ENCODE measurements around the gene KRT84. TPM values are rescaled to one million over a fixed set of nuclear protein-coding genes. Genes with fewer than 3 reads are reported as not detected.

KRT84 gene
- total RNA-seq, 5 donors from 2014 or later (not counting 1 experiment from before 2014, with no cell fraction given) = not detected

DNA sequence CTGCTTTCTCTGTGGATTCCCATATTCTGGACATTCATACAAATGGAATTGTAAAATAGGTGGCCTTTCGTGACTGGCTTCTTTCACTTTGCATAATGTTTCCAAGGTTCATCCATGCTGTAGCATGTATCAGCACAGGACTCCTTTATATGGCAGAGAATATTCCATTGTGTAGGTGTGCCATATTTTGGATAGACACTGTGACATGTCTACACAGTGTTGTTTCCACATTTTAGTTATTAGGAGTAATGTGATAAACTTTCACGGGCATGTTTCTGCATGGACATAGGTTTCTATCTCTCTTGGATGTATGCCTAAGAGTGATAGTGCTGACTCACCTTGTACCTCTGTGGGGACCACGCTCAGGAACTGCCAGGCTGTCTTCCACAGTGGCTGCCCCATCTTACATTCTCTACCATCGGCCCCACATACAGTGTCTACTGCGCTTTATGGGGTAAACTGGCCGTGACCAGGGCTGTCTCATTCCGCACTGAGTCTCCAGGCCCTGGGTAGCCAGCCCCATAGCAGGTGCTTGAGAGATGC is 7.1 kb upstream of the KRT84 start:
- Histone ChIP-seq H3K27me3 (replicated peaks in 1 of 2; ENCODE audit: control insufficient read depth in 2 of 2, extremely low read depth in 1 of 2, insufficient read depth in 2 of 2, low read length in 1 of 2) (peaks cover 3 to 49% of the 10 kb centered on the region in 2 experiments), H3K4me3 (ENCODE audit: control insufficient read depth in 1 of 2, extremely low read depth in 1 of 2, low read length in 1 of 2) (no peak overlapping the region), H3K9me3 (no peaks in the 10 kb centered on the region), H3K36me3 (ENCODE audit: control insufficient read depth in 2 of 2, extremely low read depth in 1 of 2, insufficient read depth in 1 of 2, low read length in 1 of 2) (no peaks in the 10 kb centered on the region), H3K4me1 (ENCODE audit: control insufficient read depth in 1 of 2, extremely low read depth in 1 of 2, insufficient read depth in 2 of 2, low read length in 2 of 2) (no peaks in the 10 kb centered on the region), H3K27ac (ENCODE audit: low read length) (no peak overlapping the region)
- H3K4me1 Mint-ChIP-seq = no peaks in the 10 kb centered on the region
- POLR2A ChIA-PET = no interaction called here
- WGBS (ENCODE audit: insufficient coverage) = 67% methylated on average over 2 of the region's 7 CpGs
- no peak overlapping the region for H3K27ac Mint-ChIP-seq
- H3K4me3 Mint-ChIP-seq = no peak overlapping the region
- H3K27me3 Mint-ChIP-seq = peaks cover 17 to 18% of the 10 kb centered on the region in 2 donors
- CTCF ChIA-PET = no interaction called here
- DNase-seq (no peak), ATAC-seq (replicated peaks in 1 of 4) (no peak)
- H3K9me3 Mint-ChIP-seq = no peaks in the 10 kb centered on the region
- H3K36me3 Mint-ChIP-seq = no peaks in the 10 kb centered on the region

DNA sequence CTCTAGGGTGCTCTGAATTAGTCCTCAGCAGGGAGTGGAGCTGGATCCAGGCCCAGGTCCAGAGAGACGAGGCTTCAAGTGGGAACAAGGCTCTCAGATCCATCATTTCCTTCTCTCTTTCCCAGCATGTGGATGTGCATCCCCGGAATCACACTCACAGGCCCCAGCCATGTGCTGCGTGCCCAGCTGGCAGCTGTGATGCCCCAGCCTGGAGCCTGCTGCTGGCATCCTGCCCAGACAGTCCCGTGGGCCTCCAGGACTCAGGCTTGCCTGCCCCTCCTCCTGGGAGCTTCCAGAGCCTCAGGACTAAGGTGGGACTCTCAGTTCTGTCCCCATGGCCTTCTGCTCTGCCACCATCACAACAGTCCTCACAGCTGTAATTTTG is 6.2 kb upstream of the KRT84 start:
- DNase-seq = no peak
- Mint-ChIP-seq H3K4me1 (no peaks in the 10 kb centered on the region), H3K27me3 (peaks cover 14% of the 10 kb centered on the region in 2 donors), H3K27ac (no peak overlapping the region), H3K4me3 (no peak overlapping the region), H3K36me3 (no peaks in the 10 kb centered on the region), H3K9me3 (no peaks in the 10 kb centered on the region)
- POLR2A ChIA-PET = no interaction called here
- peaks cover 3 to 45% of the 10 kb centered on the region in 2 experiments for H3K27me3 ChIP-seq (replicated peaks in 1 of 2; ENCODE audit: control insufficient read depth in 2 of 2, extremely low read depth in 1 of 2, insufficient read depth in 2 of 2, low read length in 1 of 2)
- no peaks in the 10 kb centered on the region for H3K36me3 ChIP-seq (ENCODE audit: control insufficient read depth in 2 of 2, extremely low read depth in 1 of 2, insufficient read depth in 1 of 2, low read length in 1 of 2)
- CTCF ChIA-PET = no interaction called here
- no peaks in the 10 kb centered on the region for H3K9me3 ChIP-seq
- no peaks in the 10 kb centered on the region for H3K4me1 ChIP-seq (ENCODE audit: control insufficient read depth in 1 of 2, extremely low read depth in 1 of 2, insufficient read depth in 2 of 2, low read length in 2 of 2)
- no peak for ATAC-seq (replicated peaks in 1 of 4)
- H3K4me3 ChIP-seq (ENCODE audit: control insufficient read depth in 1 of 2, extremely low read depth in 1 of 2, low read length in 1 of 2) = no peak overlapping the region
- no peak overlapping the region for H3K27ac ChIP-seq (ENCODE audit: low read length)
- WGBS (ENCODE audit: insufficient coverage) = 68% methylated on average over 4 of the region's 4 CpGs

DNA sequence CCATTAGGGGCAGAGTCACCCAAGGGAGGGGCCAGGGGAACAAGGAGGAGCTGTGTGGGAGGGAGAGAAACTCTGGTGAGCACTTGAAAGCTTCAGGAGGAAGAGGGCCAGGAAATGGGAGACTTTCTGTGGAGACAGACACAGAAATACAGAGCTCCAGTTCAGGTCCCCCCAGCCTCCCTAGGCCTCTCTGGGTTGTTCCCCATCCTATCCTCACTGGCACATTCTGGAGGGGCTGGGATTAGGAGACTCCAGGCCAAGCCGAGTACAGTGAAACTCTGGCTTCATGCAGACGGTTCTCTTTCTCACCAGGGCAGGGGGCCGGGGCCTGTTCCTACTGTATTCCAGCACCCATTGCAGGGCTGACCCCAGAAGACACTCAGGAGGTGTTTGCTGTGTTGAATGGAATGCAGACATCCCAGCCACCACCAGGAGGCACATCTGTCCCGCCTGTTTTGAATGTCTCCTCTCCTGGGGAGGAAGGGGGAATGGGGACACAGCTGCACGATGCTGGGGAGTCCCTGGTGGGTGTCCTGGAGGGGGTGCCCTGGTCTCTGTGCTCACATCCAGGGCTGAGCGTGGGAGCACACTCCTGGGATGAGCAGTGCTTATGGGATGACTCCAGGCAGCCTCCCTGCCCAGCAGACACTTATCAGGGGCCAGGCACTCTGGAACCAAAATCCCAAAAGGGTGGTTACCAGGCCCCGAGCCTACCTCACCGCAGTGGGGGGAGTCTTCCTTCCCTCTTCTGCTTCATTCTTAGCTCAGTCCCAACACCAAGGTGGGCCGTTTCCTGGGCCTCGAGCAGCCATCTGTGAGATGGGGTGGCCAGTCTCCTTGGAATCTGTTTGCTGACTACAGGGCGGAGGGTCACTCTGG is 5.5 kb upstream of the KRT84 start:
- no peaks in the 10 kb centered on the region for H3K36me3 ChIP-seq (ENCODE audit: control insufficient read depth in 2 of 2, extremely low read depth in 1 of 2, insufficient read depth in 1 of 2, low read length in 1 of 2)
- H3K9me3 ChIP-seq = no peaks in the 10 kb centered on the region
- ChIA-PET CTCF (no interaction called here), POLR2A (no interaction called here)
- Mint-ChIP-seq H3K27me3 (peaks cover 13 to 14% of the 10 kb centered on the region in 2 donors), H3K4me1 (no peaks in the 10 kb centered on the region), H3K9me3 (no peaks in the 10 kb centered on the region), H3K36me3 (no peaks in the 10 kb centered on the region), H3K4me3 (no peak overlapping the region), H3K27ac (no peak overlapping the region)
- WGBS (ENCODE audit: insufficient coverage) = 86% methylated on average over 2 of the region's 11 CpGs
- DNase-seq = peak in 3 of 35 experiments; percentile 5 to 34 (median 6)
- no peaks in the 10 kb centered on the region for H3K4me1 ChIP-seq (ENCODE audit: control insufficient read depth in 1 of 2, extremely low read depth in 1 of 2, insufficient read depth in 2 of 2, low read length in 2 of 2)
- no peak overlapping the region for H3K4me3 ChIP-seq (ENCODE audit: control insufficient read depth in 1 of 2, extremely low read depth in 1 of 2, low read length in 1 of 2)
- H3K27ac ChIP-seq (ENCODE audit: low read length) = no peak overlapping the region
- ATAC-seq (replicated peaks in 1 of 4) = peak in 1 of 4 experiments; percentile 17
- H3K27me3 ChIP-seq (replicated peaks in 1 of 2; ENCODE audit: control insufficient read depth in 2 of 2, extremely low read depth in 1 of 2, insufficient read depth in 2 of 2, low read length in 1 of 2) = peaks cover 3 to 43% of the 10 kb centered on the region in 2 experiments

DNA sequence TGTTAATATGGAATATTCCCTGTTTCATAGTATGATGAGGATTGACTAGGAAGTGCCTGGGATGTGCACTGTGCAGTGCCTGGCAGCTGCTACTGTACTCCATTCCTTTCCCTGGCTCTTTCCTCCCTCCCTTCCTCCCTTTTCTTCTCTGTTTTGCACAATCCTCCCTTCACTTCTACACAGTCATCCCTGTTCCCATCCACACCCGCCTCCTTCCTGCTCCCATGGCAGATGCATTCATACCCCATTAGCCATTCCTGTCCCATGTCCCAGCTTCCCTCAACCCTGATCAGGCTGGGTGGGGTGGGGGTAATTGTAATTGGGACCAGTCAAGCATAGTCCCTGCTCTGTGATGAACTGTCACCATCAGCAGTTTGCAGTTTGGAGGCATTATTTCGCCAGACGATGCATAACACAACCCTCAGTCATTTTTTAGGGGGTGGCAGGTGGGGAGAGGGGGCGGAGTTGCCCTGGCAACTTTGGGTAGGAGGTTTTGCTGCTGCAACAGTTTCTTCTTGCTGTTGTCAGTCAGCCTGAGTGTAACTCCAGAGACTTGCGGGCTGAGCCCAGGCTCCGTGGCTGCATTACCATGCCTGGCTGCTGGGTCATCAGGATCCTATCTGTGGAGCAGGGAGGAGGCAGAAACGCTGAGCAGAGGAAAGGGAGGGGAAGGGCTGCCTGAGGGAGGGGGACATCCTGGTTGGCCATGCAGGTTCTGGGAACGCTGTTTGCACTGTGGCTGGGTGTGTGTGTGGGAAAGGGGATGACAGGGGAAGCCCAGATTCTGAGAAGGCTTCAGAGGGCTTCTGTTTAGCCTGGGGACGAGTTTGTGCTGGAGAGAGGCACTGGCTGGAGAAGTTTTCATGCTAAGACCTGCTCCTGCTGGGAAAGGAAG is 4.1 kb upstream of the KRT84 start:
- H3K4me3 Mint-ChIP-seq = no peak overlapping the region
- WGBS (ENCODE audit: insufficient coverage) = 46% methylated on average over 6 of the region's 9 CpGs
- CTCF ChIA-PET = no interaction called here

DNA sequence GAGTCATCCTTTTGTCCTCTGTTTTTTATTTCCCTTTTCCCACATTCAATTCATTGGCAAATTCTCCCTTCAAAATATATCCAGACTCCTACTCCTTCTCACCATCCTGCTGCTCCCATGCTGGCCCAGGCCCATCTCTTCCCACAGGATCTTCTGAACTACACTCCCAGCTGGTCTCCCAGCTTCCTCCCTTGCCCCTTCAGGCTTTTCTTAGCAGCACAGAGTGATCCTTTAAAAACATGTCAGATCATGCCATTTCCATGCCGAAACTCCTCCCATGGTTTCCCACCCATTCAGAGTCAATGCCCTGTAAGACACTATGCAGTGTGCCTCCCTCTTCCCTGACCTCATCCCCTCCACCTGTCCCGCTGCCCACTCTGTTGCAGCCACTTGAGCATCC is 2.4 kb upstream of the KRT84 start:
- ATAC-seq (replicated peaks in 1 of 4) (no peak), DNase-seq (no peak)
- POLR2A ChIA-PET = no interaction called here
- 69% methylated on average over 2 of the region's 2 CpGs for WGBS (ENCODE audit: insufficient coverage)
- Mint-ChIP-seq H3K4me3 (no peak overlapping the region), H3K4me1 (peaks cover 4 to 10% (median 4%) of the 10 kb centered on the region in 3 donors), H3K9me3 (no peaks in the 10 kb centered on the region), H3K27ac (no peak overlapping the region), H3K27me3 (peaks cover 8 to 10% of the 10 kb centered on the region in 2 donors), H3K36me3 (no peaks in the 10 kb centered on the region)
- Histone ChIP-seq H3K27ac (ENCODE audit: low read length) (no peak overlapping the region), H3K36me3 (ENCODE audit: control insufficient read depth in 2 of 2, extremely low read depth in 1 of 2, insufficient read depth in 1 of 2, low read length in 1 of 2) (no peaks in the 10 kb centered on the region), H3K9me3 (no peaks in the 10 kb centered on the region), H3K4me1 (ENCODE audit: control insufficient read depth in 1 of 2, extremely low read depth in 1 of 2, insufficient read depth in 2 of 2, low read length in 2 of 2) (peaks cover 2 to 8% of the 10 kb centered on the region in 2 experiments), H3K4me3 (ENCODE audit: control insufficient read depth in 1 of 2, extremely low read depth in 1 of 2, low read length in 1 of 2) (no peak overlapping the region), H3K27me3 (replicated peaks in 1 of 2; ENCODE audit: control insufficient read depth in 2 of 2, extremely low read depth in 1 of 2, insufficient read depth in 2 of 2, low read length in 1 of 2) (peaks cover 3 to 27% of the 10 kb centered on the region in 2 experiments)
- CTCF ChIA-PET = no interaction called here

More for the DNA sequence above, 4.1 kb upstream of the KRT84 start:
- no peak for ATAC-seq (replicated peaks in 1 of 4)
- Histone ChIP-seq H3K27ac (ENCODE audit: low read length) (no peak overlapping the region), H3K27me3 (replicated peaks in 1 of 2; ENCODE audit: control insufficient read depth in 2 of 2, extremely low read depth in 1 of 2, insufficient read depth in 2 of 2, low read length in 1 of 2) (peaks cover 3 to 32% of the 10 kb centered on the region in 2 experiments), H3K9me3 (no peaks in the 10 kb centered on the region), H3K4me3 (ENCODE audit: control insufficient read depth in 1 of 2, extremely low read depth in 1 of 2, low read length in 1 of 2) (no peak overlapping the region), H3K4me1 (ENCODE audit: control insufficient read depth in 1 of 2, extremely low read depth in 1 of 2, insufficient read depth in 2 of 2, low read length in 2 of 2) (no peaks in the 10 kb centered on the region), H3K36me3 (ENCODE audit: control insufficient read depth in 2 of 2, extremely low read depth in 1 of 2, insufficient read depth in 1 of 2, low read length in 1 of 2) (no peaks in the 10 kb centered on the region)
- no peaks in the 10 kb centered on the region for H3K36me3 Mint-ChIP-seq
- no peak for DNase-seq
- no peaks in the 10 kb centered on the region for H3K4me1 Mint-ChIP-seq
- POLR2A ChIA-PET = no interaction called here
- H3K27me3 Mint-ChIP-seq = peaks cover 12 to 13% of the 10 kb centered on the region in 2 donors
- no peaks in the 10 kb centered on the region for H3K9me3 Mint-ChIP-seq
- H3K27ac Mint-ChIP-seq = no peak overlapping the region

DNA sequence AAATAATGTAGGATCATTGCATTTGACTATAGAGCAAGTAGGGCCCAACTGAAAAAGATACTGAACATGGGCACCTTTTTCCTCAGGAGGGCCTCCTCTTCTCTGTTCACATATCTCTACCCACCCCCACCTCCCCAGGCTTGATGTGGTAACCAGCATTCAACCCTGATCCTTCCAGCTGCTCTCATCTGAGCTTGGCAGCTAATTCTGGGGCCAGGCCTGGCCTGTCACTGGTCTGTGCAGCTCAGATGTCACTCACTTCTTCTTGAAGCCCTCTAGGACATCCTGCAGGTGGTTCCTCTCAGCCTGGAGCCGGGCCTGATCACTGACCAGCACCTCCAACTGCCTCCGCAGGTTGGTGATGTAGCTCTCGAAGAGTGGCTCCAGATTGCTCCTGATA is 2.1 kb downstream of the KRT84 start:
- ATAC-seq (replicated peaks in 1 of 4) = no peak
- H3K4me3 Mint-ChIP-seq = no peak overlapping the region

More for the DNA sequence above, 2.1 kb downstream of the KRT84 start:
- CTCF ChIA-PET = no interaction called here
- H3K4me1 ChIP-seq (ENCODE audit: control insufficient read depth in 1 of 2, extremely low read depth in 1 of 2, insufficient read depth in 2 of 2, low read length in 2 of 2) = peaks cover 4 to 14% of the 10 kb centered on the region in 2 experiments
- peaks cover 0 to 3% of the 10 kb centered on the region in 2 donors for H3K27me3 Mint-ChIP-seq
- H3K9me3 Mint-ChIP-seq = no peaks in the 10 kb centered on the region
- H3K4me1 Mint-ChIP-seq = peaks cover 9 to 14% (median 10%) of the 10 kb centered on the region in 3 donors
- no peak for DNase-seq
- H3K27ac ChIP-seq (ENCODE audit: low read length) = no peak overlapping the region
- H3K4me3 ChIP-seq (ENCODE audit: control insufficient read depth in 1 of 2, extremely low read depth in 1 of 2, low read length in 1 of 2) = no peak overlapping the region
- POLR2A ChIA-PET = no interaction called here
- no peaks in the 10 kb centered on the region for H3K9me3 ChIP-seq
- H3K36me3 Mint-ChIP-seq = no peaks in the 10 kb centered on the region
- H3K27me3 ChIP-seq (replicated peaks in 1 of 2; ENCODE audit: control insufficient read depth in 2 of 2, extremely low read depth in 1 of 2, insufficient read depth in 2 of 2, low read length in 1 of 2) = peaks cover 3 to 6% of the 10 kb centered on the region in 2 experiments
- H3K36me3 ChIP-seq (ENCODE audit: control insufficient read depth in 2 of 2, extremely low read depth in 1 of 2, insufficient read depth in 1 of 2, low read length in 1 of 2) = no peaks in the 10 kb centered on the region
- no peak overlapping the region for H3K27ac Mint-ChIP-seq
- 80% methylated on average over 3 of the region's 3 CpGs for WGBS (ENCODE audit: insufficient coverage)

Measured in T-cell (primary cell).